Endothelial cell of umbilical vein (primary cell): Measurements from ENCODE around the gene ATP2C2. TPM values are rescaled to one million over a fixed set of nuclear protein-coding genes. Genes with fewer than 3 reads are reported as not detected.

ENCODE experiments used
- BruUV-seq: library from RNA; stranded (reverse); fragments of 400-500 nt; replicated peaks from 2 replicates; lab custom pipeline; 2021; lab: Mats Ljungman, UMichigan
- CTCF ChIA-PET: fragments of 300-600, 350-600 bp; sonication (Branson Sonifier 250); formaldehyde crosslinking; loops from one replicate; lab custom pipeline; 2021; ENCODE audit warnings: antibody characterized with exemption, inconsistent platforms; lab: Charles Lee
- POLR2A ChIA-PET: fragments of 300-600, 350-600 bp; sonication (Branson Sonifier 250); formaldehyde crosslinking; loops from one replicate; lab custom pipeline; 2021; ENCODE audit warnings: antibody characterized with exemption, inconsistent platforms; lab: Charles Lee
- DNase-seq: peaks from one replicate; pipeline ENCODE4 v3.0.0-alpha.2; 2011; ENCODE audit warnings: low read depth, low spot score
- FAIRE-seq: peaks from 2 replicates; lab custom pipeline; 2011; peaks lifted over from hg19 to GRCh38; lab: Jason Lieb, UNC
- H2AFZ ChIP-seq: 2 replicates; pipeline ENCODE4 v1.6.0; 2012; ENCODE audit warnings: low read depth, low read length, control low read depth, inconsistent platforms
- H3K27ac ChIP-seq: 2 replicates; pipeline ENCODE4 v1.5.1; 2011; ENCODE audit warnings: low read depth, mild to moderate bottlenecking, control low read depth, low read length, moderate library complexity; ENCODE audit not compliant: insufficient read depth
- H3K27me3 ChIP-seq, 2 experiments: 2 replicates each; pipeline versions ENCODE4 v1.6.0 to v1.6.1; 2011; ENCODE audit warnings: low read length in 2 of 2, mixed read lengths in 1 of 2; ENCODE audit not compliant: control insufficient read depth in 2 of 2, insufficient read depth in 2 of 2
- H3K36me3 ChIP-seq, 2 experiments: 2 replicates in 1 of 2; 3 replicates in 1 of 2; pipeline ENCODE4 v1.5.1; 2011; ENCODE audit warnings: low read length in 2 of 2, mild to moderate bottlenecking in 1 of 2, moderate library complexity in 1 of 2; ENCODE audit not compliant: control insufficient read depth in 2 of 2, insufficient read depth in 2 of 2; ENCODE audit errors: extremely low read depth in 1 of 2
- H3K4me1 ChIP-seq: 3 replicates; pipeline ENCODE4 v1.5.1; 2011; ENCODE audit warnings: mild to moderate bottlenecking, low read length; ENCODE audit not compliant: control insufficient read depth, insufficient read depth; ENCODE audit errors: extremely low read depth
- H3K4me2 ChIP-seq: 2 replicates; pipeline ENCODE4 v1.6.1; 2011; ENCODE audit warnings: low read length, control low read depth, mixed read lengths; ENCODE audit not compliant: insufficient read depth
- H3K4me3 ChIP-seq, 3 experiments: fragments of 200-600 bp in 1 of 3; sonication (generic), shearing (Covaris generic) in 1 of 3; replicated peaks in 1 of 3; 2 replicates each; pipeline ENCODE4 v1.5.1; 2011 to 2016; ENCODE audit warnings: control low read depth in 3 of 3, low read length in 3 of 3, mild to moderate bottlenecking in 2 of 3, inconsistent platforms in 1 of 3, low read depth in 1 of 3, moderate library complexity in 1 of 3; ENCODE audit not compliant: insufficient read depth in 1 of 3
- H3K79me2 ChIP-seq: 2 replicates; pipeline ENCODE4 v1.6.0; 2012; ENCODE audit warnings: low read length, inconsistent platforms; ENCODE audit not compliant: control insufficient read depth, insufficient read depth
- H3K9ac ChIP-seq: replicated peaks from 2 replicates; pipeline ENCODE3; 2011; ENCODE audit warnings: low read length, control low read depth; ENCODE audit not compliant: insufficient read depth; ENCODE audit errors: extremely low read depth
- H3K9me1 ChIP-seq: replicated peaks from 3 replicates; pipeline ENCODE4 v1.6.0; 2011; ENCODE audit warnings: mild to moderate bottlenecking, low read length; ENCODE audit not compliant: control insufficient read depth, insufficient read depth; ENCODE audit errors: extremely low read depth
- H3K9me3 ChIP-seq: replicated peaks from 2 replicates; pipeline ENCODE4 v1.5.1; 2012; ENCODE audit warnings: low read length, inconsistent platforms; ENCODE audit not compliant: control insufficient read depth, insufficient read depth
- H4K20me1 ChIP-seq: replicated peaks from 2 replicates; pipeline ENCODE3; 2011; ENCODE audit warnings: mild to moderate bottlenecking, low read length; ENCODE audit not compliant: control insufficient read depth, insufficient read depth; ENCODE audit errors: extremely low read depth
- EZH2 ChIP-seq: IDR thresholded peaks from 2 replicates; pipeline ENCODE4 v1.6.1; 2012; ENCODE audit warnings: borderline replicate concordance, low read depth, mild to moderate bottlenecking, moderate library complexity, low read length, inconsistent platforms; ENCODE audit not compliant: severe bottlenecking
- FOS ChIP-seq: IDR thresholded peaks from 2 replicates; pipeline ENCODE4 v1.6.1; 2011; ENCODE audit warnings: mild to moderate bottlenecking, low read length, moderate library complexity, borderline replicate concordance; ENCODE audit not compliant: insufficient read depth
- GATA2 ChIP-seq: IDR thresholded peaks from 2 replicates; pipeline ENCODE4 v1.7.0; 2011; ENCODE audit warnings: low read depth, mild to moderate bottlenecking, moderate library complexity, mixed read lengths, low read length; ENCODE audit not compliant: insufficient read length, insufficient read depth
- JUN ChIP-seq: IDR thresholded peaks from 2 replicates; pipeline ENCODE4 v1.6.1; 2011; ENCODE audit warnings: borderline replicate concordance, low read depth; ENCODE audit not compliant: insufficient read length, insufficient read depth
- MAX ChIP-seq: IDR thresholded peaks from 2 replicates; pipeline ENCODE4 v1.6.1; 2011; ENCODE audit not compliant: insufficient read depth, insufficient read length
- MYC ChIP-seq: IDR thresholded peaks from one replicate; pipeline ENCODE4 v1.6.1; 2011; ENCODE audit warnings: mild to moderate bottlenecking, low read depth, low read length
- POLR2A ChIP-seq: IDR thresholded peaks from 2 replicates; pipeline ENCODE4 v1.6.1; 2012; ENCODE audit warnings: low read depth, mild to moderate bottlenecking, control low read depth, low read length
- POLR2AphosphoS5 ChIP-seq: IDR thresholded peaks from 2 replicates; pipeline ENCODE4 v1.6.1; 2012; ENCODE audit warnings: low read depth, mild to moderate bottlenecking, control low read depth, low read length, moderate library complexity; ENCODE audit not compliant: insufficient read depth
- dilution Hi-C: fragments of 300-500 bp; cut with MboI; formaldehyde crosslinking; loops from one replicate; pipeline ENCODE4 v1.15.0; 2019; ENCODE audit warnings: low sequenced_read_pairs; ENCODE audit not compliant: extremely low pct_ligation_motif_present
- intact Hi-C: fragments of 100-400 bp; cut with micrococcal nuclease; formaldehyde crosslinking; loops from one replicate; pipeline ENCODE4 v1.10.0; 2022
- polyA plus RNA-seq, 4 experiments: library from polyadenylated mRNA; depleted of rRNA in 3 of 4; stranded (reverse) in 3 of 4; unstranded in 1 of 4; fragments of >200 nt; gene quantifications; 2 replicates each; pipeline versions ENCODE4 v1.2.1 to v1.2.3, GENCODE V29; 2011 to 2012; ENCODE audit warnings: missing spikeins in 1 of 4
- total RNA-seq: library from RNA; stranded (reverse); gene quantifications from 2 replicates; pipeline ENCODE4 v1.2.3, GENCODE V29; 2021
- TF ChIP-seq, protein P1 (sequence below), 2 donors: IDR thresholded peaks; 1 replicate in 1 of 2; 2 replicates in 1 of 2; pipeline ENCODE4 v1.5.1; 2011; ENCODE audit warnings: low read length in 2 of 2, mild to moderate bottlenecking in 2 of 2, moderate library complexity in 2 of 2, control low read depth in 1 of 2, inconsistent platforms in 1 of 2, low read depth in 1 of 2; ENCODE audit not compliant: insufficient read depth in 1 of 2; ENCODE audit errors: extremely low read depth in 1 of 2

The ATP2C2 gene
- total and polyA plus RNA-seq, 2 donors (not counting 3 experiments of a cell fraction or from before 2014, with no cell fraction given): not detected

- dilution Hi-C loops: no loop called here
- H3K9ac ChIP-seq: no peak overlapping the region
- no peak for DNase-seq
- intact Hi-C loops: no loop called here
- TF ChIP-seq FOS (no peak), GATA2 (no peak), POLR2AphosphoS5 (no peak), EZH2 (no peak), MYC (no peak), POLR2A (no peak)
- TF ChIP-seq, protein P1, sequence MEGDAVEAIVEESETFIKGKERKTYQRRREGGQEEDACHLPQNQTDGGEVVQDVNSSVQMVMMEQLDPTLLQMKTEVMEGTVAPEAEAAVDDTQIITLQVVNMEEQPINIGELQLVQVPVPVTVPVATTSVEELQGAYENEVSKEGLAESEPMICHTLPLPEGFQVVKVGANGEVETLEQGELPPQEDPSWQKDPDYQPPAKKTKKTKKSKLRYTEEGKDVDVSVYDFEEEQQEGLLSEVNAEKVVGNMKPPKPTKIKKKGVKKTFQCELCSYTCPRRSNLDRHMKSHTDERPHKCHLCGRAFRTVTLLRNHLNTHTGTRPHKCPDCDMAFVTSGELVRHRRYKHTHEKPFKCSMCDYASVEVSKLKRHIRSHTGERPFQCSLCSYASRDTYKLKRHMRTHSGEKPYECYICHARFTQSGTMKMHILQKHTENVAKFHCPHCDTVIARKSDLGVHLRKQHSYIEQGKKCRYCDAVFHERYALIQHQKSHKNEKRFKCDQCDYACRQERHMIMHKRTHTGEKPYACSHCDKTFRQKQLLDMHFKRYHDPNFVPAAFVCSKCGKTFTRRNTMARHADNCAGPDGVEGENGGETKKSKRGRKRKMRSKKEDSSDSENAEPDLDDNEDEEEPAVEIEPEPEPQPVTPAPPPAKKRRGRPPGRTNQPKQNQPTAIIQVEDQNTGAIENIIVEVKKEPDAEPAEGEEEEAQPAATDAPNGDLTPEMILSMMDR (IDR thresholded peaks at IDR 0.05; ENCODE audit: extremely low read depth in 1 of 2, insufficient read depth in 1 of 2, low read depth in 1 of 2, low read length in 2 of 2): no peak
- H2AFZ ChIP-seq: no peak overlapping the region
- no peaks in the 10 kb centered on the region for H3K9me1 ChIP-seq
- H3K4me2 ChIP-seq: no peak overlapping the region
- H4K20me1 ChIP-seq: no peaks in the 10 kb centered on the region
- H3K27ac ChIP-seq: no peak overlapping the region
- no TSS peak for BruUV-seq
- no peaks in the 10 kb centered on the region for H3K9me3 ChIP-seq
- no peaks in the 10 kb centered on the region for H3K4me1 ChIP-seq
- no peaks in the 10 kb centered on the region for H3K36me3 ChIP-seq
- POLR2A ChIA-PET: no interaction called here
- FAIRE-seq: no peak
- H3K4me3 ChIP-seq: no peak overlapping the region
- CTCF ChIA-PET: no interaction called here
- no peaks in the 10 kb centered on the region for H3K27me3 ChIP-seq
- no peaks in the 10 kb centered on the region for H3K79me2 ChIP-seq
Observed at GRCh38 chr16:84360748-84361147, 7.6 kb upstream of the ATP2C2 start.

GRCh38 chr16:84361546-84361945 is 6.8 kb upstream of the ATP2C2 start:
- Histone ChIP-seq H2AFZ (no peak overlapping the region), H3K27ac (no peak overlapping the region), H3K4me3 (no peak overlapping the region), H3K9me1 (no peaks in the 10 kb centered on the region), H3K79me2 (no peaks in the 10 kb centered on the region), H3K9ac (no peak overlapping the region), H3K9me3 (no peaks in the 10 kb centered on the region), H3K36me3 (no peaks in the 10 kb centered on the region), H3K27me3 (no peaks in the 10 kb centered on the region), H4K20me1 (no peaks in the 10 kb centered on the region), H3K4me1 (no peaks in the 10 kb centered on the region), H3K4me2 (no peak overlapping the region)
- intact Hi-C loops: no loop called here
- dilution Hi-C loops: no loop called here
- ChIA-PET POLR2A (no interaction called here), CTCF (no interaction called here)
- no peak for FAIRE-seq
- BruUV-seq: no TSS peak
- no peak for DNase-seq
- TF ChIP-seq POLR2AphosphoS5 (no peak), MYC (no peak), GATA2 (no peak), JUN (no peak), EZH2 (no peak), FOS (no peak), POLR2A (no peak), MAX (no peak)
- TF ChIP-seq, protein P1 (IDR thresholded peaks at IDR 0.05; ENCODE audit: extremely low read depth in 1 of 2, insufficient read depth in 1 of 2, low read depth in 1 of 2, low read length in 2 of 2): no peak
